ENCODE data around the gene OTULIN.

OTULIN gene

DNA sequence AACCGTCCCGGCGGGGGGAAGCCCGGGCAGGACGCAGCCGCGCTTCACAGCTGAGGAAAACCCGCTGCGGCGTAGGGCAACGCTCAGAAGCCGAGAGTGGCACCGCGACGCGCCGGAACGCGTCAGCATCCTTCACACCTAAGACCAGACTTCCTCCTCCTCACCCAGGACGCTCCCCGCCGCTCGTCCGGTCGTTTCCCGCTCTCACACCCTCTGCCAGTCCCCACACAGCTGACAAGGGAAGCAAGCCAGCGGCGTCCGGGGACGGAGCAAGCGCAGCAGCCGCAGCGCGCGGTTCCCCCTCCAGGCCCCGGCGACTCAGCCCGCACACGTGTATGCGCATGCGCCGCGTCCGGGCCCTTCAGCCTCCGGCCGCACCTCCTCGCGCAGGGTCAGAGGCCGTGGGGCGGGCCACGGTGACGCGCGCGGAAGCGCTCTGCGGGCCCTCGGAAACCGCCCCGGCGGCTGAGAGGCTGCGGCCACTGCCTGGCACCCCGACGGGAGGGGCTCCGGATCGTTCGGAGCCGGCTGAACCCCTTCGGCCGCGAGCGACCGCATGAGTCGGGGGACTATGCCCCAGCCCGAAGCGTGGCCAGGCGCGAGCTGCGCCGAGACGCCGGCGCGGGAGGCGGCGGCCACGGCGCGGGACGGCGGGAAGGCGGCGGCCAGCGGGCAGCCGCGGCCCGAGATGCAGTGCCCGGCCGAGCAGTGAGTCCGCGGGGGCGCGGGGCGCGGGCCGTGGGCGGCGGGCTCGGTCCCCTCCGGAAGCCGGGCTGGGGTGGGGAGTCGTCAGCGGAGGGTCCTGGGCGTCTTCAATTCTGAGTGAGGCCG lies at the start of gene OTULIN:
Gene OTULIN (plus strand): TSS at position 449 of the 831 bp plus-strand sequence. CDS start 108 bp downstream, at position 557.
- ATAC-seq (peak; percentile 84), DNase-seq (peak; percentile 90)

DNA sequence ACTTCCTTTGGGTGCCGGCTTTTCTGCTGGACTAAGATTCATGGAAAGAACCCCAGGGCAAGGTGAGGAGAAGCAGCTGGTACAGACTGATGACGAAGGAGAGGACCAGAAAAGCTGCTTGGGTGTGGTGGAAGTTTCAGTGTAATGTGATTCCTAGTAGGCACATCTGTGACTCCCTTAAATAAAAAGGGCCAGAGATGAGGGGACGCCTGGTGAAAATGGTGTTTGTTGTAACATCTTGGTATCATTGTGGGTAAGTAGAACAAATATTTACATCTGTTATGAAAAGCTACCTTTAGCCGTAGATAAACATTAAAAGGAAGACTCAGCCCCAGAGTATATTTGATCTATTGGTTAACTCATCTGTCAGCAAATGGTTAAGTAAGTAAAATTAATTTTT lies 49.2 kb upstream of the OTULIN start:
- ATAC-seq (no peak), DNase-seq (no peak)

DNA sequence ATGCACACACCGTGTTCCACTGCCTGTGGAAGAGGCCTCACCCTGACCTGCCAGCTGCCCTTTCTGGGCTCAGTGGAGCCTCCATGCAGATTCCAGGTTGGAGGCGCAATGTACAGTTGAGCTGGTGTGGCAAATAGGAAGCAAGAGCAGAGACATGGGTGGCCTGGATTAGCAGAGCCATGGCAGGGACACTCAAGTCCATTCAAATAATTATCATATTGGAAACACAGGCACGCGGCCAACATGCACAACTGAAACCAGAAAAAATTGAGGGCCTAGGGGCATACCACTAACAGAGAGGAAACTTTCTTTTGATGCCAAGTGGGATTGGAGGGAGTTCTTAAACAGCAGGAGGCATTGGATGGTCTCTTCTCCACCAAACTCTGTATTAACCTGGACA lies 47.1 kb upstream of the OTULIN start:
- ATAC-seq (no peak), DNase-seq (no peak)

DNA sequence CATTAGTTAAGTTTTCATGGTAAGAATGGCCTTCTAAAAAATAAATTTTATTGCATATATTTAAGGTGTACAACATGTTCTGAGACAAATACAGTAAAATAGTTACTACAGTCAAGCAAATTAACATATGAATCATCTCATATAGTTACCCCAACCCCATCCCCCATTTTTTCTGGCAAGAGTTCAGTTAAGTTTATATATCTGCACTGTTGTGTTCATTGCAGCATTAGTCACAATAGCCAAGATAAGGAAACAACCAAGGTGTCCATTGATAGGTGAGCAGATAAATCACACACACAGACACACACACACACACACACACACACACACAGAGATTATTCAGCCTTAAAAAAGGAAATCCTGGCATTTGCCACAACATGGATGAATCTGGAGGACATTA lies 37.2 kb upstream of the OTULIN start:
- ATAC-seq = no peak
- no peak for DNase-seq

DNA sequence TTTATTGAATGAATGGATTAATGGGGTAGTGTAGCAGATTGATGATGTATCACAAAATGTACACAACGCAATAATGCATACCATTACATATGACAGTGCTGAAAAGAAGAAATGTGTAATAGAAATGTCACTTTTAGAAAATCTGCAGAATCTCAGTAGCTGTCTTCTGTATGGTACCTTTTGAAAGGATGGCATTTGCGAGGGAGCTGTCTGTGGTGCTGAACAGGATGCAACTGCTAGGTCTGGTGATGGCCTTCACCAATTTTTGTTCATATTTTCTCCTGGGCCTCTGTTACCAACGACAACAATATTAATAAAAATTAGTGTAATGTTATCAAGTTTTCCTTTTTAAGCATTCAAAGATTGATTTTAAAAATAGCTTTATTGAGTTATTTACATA lies 36.2 kb upstream of the OTULIN start:
- DNase-seq (peak; percentile 62), ATAC-seq (no peak)

DNA sequence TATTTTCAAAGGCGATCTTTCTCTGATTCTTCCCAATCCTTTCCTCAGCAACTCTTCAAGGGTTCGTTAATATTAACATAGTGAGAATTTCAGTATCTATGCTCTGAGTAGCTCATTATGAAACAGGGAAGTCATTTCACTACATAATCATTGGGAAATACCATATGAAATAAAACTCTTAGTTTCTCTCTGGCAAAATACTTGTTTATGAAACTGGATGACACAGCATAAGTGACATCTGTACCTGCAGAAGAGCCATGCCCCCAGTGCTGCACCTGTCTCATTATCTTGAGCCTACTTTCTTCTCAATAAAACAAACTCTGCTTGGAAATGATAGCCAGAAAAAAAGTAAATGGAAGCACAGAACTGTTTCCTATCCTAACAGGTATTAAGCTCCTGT lies 33.8 kb upstream of the OTULIN start:
- DNase-seq (no peak), ATAC-seq (no peak)

DNA sequence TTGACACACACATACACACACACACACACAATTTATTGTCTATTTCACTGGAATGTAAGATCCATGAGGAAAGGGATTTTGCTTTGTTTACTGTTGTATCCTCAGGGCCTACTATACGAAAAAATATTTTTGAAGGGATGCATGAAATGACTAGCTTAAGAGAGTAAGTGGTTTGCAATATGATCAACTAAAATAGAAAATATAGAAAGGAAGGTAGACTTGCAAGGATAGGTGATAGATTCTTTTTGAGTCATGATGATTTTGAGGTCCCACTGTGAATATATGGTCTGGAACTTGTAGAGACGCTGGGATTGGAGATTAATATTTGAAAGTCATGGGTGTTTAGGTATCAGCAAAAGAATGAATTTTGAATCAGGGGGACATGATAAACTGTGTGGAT lies 28.9 kb upstream of the OTULIN start:
- no peak for DNase-seq
- no peak for ATAC-seq

DNA sequence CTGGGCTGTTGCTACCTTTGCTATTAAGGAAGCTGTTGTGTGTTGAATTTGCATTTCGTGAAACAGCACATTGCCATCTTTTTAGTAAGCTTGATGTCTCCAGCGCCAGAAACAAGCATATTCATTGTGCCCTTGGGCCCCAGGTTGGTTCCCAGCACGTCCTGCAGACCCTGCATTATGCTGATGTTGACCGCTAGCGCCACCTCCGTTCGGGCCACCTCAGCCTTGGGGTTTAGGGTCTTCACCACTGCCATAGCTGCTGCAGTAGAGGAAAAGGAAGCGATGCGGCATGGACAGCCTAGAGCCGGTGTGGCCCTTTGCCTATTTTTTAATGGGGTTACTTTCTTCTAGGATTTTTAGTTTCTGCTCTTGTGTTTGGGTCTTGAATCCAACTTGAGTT lies 23.8 kb upstream of the OTULIN start:
- ATAC-seq (no peak), DNase-seq (no peak)

DNA sequence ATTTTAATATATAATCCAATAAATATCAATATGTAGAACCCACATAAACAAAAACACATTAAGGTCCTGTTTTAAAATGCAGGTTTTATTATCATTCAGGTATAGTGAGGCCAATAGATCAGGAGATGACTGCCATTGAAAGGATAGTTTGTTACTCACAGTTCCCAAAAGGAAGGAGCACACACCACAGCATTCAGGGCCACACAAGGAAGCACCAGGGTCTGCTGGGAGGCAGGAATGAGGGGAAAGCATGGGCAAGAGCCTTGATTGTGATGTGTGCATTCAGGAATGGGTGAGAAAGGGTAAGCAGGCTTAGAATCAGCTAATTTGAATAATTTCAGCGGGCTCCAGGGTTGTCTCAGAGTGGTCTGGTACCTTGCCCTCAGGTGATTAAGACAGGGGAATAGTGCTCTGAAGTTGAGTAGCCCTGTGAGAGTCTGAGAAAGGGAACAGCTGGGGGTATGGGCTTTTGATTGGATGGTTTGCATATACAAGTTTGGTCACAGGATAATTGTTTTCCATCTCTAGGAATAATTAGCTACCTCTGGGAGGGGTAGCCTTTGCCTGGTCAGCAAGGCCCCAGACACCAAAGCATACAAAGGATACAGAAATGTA lies 19.8 kb upstream of the OTULIN start:
- DNase-seq (no peak), ATAC-seq (no peak)

DNA sequence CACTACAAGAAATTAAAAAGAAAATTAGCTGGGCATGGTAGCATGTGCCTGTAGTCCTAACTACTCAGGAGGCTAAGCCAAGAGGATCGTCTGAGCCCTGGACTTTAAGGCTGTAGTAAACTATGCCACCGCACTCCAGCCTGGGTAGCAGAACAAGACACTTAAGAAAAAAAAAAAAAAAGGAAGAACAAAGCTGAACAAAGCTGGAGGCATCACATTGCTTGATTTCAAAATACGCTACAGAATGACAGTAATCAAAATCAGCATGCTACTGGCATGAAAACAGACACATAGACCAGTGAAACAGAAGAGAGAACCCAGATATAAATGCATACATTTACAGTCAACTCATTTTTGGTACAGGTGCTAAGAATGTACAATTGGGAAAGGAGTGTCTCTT lies 14.5 kb upstream of the OTULIN start:
- DNase-seq (no peak), ATAC-seq (no peak)

DNA sequence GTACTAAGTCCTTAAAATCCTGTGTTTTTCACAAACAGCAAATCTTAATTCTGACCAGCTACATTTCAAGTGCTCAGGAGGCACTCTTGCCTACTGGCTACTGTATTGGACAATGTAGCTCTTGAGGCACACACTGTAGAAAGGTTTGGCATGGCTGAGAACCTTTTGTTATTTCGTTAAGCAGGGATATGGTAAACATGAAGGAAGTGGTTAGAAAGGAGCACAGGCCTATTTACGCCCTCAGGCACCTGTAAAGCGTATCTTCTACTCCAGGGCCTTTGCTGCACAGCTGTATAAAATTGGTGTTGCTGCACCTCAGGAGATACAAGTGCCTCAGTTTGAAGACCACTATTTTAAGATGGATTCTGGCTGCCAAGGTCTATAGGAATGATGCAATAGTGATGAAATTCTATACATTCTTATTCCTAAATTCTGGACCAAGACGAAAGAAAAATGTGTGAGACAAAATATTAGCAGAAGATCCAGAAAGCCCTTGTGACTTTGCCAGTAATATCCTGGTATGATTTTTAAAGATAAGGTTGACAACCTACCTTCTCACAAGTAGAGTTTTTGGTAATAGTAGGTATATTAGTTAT lies 9.3 kb upstream of the OTULIN start:
- DNase-seq = no peak
- no peak for ATAC-seq

DNA sequence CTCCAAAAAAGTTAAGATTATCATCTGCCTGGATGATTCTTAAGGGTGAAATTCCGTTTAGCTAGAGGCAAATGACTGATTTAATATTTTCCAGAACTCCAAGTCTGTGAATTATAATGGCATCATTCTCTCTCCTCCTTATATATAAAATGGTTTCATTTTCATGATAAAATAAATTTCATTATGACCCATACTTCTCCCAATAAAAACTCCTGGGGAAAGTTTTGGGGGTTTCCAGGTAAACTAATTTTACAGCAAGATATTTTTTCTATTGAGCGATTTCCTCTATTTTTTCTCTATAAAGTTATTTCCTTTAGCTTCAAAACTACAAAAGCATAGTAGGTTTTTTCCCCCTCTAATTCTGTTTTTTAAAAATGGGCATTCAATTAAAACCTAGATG lies 7.6 kb upstream of the OTULIN start:
- DNase-seq = no peak
- no peak for ATAC-seq

DNA sequence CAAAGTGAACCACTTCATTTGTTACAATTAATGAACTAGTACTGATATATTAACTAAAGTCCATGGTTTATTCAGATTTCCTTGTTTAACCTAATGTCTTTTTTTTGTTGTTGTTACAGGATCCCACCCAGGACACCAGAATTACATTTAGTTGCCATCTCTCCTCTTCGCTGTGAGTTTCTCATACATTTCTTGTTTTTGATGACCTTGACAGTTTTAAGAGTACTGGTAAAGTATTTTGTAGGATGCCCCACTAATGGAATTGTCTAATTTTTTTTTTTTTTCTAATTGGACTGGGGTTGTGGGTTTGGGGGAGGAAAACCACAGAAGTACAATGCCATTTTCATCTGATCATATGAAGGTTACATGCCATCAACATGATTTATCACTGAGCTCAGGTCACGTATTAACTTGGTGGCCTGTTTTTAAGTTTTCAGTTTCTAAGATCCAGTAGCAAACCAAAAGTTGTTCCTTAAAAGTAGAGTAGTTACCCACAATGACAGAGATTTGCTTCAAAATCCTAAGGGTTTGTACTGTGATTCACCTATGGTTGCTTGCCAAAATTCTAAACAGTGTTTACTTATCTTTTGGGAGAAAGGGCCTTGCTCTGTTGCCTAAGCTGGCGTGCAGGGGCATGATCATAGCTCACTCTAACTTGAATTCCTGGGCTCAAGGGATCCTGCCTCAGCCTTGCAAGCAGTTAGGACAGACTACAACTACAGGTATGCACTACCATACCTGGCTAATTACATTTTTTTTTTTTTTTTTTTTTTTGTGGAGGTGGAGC lies 4.5 kb upstream of the OTULIN start:
- ATAC-seq (no peak), DNase-seq (no peak)

DNA sequence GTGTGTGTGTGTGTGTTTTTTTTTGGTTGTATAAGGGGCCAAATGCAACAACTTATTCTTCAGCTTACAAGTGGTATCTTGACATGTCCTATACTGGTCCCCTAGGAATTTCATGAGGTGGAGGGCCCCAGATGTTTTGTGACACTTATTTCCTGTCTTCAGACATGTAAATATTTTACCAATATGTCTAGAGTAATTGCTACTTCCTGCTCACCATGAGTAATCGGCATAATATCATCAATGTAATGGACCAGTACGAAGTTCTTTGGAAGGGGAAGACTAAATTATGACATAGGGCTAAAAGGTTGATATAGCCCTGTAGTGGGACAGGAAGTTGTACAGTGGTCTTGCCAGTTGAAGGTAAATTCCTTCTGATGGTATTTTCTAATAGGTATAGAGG lies 3.7 kb upstream of the OTULIN start:
- DNase-seq = no peak

DNA sequence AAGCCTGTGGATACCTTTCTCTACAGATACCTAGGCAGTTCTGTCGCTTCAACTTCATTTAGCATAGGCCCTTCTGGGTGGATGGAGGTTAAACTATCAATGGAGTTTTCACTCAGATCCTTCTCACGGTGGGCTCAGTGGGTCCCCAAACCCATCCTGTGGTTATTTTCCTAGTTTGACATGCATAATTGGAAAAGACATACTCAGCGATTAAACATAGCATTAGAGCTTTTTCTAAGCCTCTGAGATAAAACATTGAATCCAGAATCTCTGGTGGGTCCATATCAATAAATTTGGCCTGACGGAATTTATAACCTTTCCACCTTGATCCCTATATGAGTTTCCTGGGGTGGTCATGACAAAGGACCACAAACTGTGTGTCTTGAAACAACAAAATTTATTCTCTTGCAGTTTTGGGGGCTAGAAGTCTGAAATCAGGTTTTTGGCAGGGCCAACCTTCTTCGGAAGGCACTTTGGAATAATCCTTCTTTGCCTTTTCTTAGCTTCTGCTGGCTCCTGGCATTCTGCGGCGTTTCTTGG lies 1.7 kb upstream of the OTULIN start:
- no peak for DNase-seq
- ATAC-seq = no peak

More for the DNA sequence above, 3.7 kb upstream of the OTULIN start:
- no peak for ATAC-seq

DNA sequence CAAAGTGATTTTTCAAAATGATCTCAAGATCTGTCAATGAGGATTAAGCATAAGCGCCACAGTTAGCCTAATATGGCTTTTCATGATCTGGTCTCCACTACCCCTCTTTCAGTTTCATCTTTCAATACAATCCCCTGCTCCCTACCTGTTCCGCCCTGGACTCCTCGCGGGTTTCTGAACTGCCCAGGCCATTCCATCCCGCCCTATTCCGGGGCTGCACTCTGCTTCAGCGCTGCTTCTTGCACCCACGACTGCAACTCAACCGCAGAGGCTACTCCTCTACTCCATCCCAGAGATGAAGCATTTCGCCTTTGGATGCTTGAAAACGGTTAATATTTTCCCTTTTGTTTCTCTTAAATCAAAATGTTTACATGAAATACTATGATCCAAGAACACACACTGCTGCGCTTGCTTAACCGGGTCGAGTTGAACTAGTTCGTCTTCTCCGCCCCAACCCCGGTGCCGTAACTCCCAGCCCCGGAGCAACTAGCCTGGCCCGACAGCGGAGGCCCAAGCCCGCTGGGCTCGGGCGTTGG lies 716 bp upstream of the OTULIN start:
- ATAC-seq (no peak), DNase-seq (peak; percentile 36)

DNA sequence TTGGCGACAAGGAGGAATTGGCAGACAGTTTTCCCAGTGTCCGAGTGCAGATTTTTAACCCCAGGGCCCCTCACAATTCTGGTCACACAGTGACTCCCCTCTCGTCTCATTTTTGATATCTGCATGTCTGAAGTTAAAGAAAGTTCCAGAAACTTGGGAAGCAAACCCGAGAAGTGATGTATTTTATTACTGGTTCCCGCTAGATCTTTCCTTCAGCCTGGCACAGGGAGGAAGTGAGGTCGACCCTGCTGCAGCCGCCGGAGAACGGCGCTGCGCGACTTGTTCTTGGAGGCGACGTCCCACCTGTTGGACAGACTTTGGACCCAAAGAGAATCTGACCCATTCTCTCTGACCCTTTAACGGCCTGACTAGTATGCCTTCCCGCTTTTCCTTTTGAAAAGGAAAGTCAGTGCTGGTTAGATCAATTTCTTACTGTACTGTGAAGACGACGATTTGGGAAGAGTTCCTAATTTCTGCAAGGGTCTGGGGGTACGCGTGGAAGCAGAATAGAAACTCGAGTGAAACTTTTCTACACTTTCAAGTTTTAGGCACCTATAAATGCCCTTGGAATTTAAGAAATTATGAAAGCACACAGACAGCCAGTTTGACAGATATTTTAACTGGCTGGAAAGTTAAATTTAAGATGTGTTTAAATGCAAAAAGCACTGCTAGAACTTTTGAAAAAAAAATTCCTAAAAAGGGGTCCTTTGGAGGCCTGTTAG lies 744 bp downstream of the OTULIN start:
- peak; percentile 35 for DNase-seq

DNA sequence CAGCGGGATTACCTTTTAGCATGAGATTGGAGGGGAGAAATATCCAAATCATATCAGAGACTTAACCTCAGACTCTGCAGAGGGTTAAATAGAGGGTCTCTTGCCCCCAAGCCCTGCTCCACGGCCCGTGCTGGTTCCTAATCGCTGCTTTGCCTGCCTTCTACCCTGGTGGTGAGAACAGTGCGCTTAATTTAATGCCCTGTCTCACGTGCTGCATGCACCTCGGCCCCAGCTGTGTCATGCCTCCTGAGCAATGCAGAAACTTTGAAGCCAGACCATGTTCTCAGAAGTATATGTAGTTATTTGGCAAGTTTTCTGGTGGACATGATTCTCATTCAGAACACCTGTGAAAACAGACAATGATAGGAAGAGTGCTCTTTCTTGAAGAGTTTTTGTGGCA lies 1.4 kb downstream of the OTULIN start:
- DNase-seq (peak; percentile 60), ATAC-seq (peak; percentile 22)

More for the DNA sequence above, 744 bp downstream of the OTULIN start:
- no peak for ATAC-seq

DNA sequence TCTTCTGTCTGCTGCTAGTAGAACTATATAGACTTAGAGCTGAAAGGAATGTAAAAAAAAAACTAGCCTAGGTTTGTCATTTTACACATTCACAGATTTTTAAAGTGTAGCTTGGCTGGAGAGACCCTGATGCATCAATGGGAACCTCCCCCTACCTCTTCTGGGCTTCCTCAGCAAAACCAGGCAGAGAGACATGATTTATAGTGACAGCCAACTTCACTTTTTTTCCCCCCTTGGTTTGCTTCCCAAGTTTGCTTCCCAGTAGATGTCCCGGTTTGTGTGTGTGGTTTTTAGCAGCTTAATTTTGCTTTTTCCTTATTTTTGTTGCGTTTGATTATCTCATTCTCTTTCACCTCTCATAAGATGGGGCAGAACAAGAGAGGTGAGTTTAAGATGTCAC lies 1.8 kb downstream of the OTULIN start:
- ATAC-seq = no peak

DNA sequence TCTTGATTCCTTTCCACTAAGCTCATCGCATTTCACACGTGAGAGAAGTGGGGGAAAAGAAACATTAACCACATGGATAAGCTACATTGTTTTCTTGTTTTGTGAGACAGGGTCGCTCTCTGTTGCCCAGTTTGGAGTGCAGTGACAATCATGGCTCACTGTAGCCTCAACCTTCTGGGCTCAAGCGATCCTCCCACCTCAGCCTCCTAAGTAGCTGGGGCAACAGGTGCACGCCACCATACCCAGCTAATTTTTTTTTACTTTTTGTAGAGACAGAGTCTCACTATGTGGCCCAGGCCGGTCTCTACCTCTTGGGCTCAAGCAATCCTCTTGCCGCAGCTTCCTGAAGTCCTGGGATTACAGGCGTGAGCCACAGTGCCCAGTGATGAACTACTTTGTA lies 2.8 kb downstream of the OTULIN start:
- no peak for DNase-seq
- ATAC-seq = no peak

More for the DNA sequence above, 1.8 kb downstream of the OTULIN start:
- DNase-seq = no peak

DNA sequence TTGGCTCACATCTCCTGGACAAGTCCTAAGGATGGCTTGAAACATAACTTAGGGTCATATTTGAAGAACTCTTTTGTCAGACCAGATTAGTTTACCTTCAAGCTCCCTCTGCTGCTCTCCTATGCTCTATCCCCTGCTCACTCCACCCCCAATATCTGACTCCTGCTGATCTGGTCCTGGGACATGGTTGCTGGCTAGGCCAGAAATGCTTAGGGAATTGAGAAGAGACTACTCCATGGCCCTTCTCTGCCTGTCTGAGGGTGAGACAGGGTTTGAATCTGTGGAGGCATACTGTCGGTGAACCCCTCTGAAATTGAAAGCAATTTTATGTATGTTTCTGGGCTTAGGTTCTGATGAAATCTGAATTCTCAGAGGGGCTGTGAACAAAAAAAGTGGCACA lies 3.3 kb downstream of the OTULIN start:
- no peak for DNase-seq
- ATAC-seq = no peak
